Left renal cortex interstitium (tissue), 4 donors: ENCODE results near the gene WDCP. TPM values are rescaled to one million over a fixed set of nuclear protein-coding genes. Genes with fewer than 3 reads are reported as not detected.
"Not testable (repeated sequence)": the region's sequence is repeated elsewhere in the genome, so short reads cannot be mapped to it uniquely, and the experiment has no call there.

ENCODE experiments used
- DNase-seq, 4 donors: peaks; one replicate each; pipeline ENCODE4 v3.0.0-alpha.2; 2013; ENCODE audit warnings: low read depth in 4 of 4, low spot score in 2 of 4, missing footprints in 1 of 4
- polyA plus RNA-seq, 4 donors: library from polyadenylated mRNA; unstranded; fragments of 120-200 nt; gene quantifications; one replicate each; pipeline ENCODE4 v1.2.1, GENCODE V29; 2013; ENCODE audit not compliant: insufficient read length in 4 of 4

WDCP gene
- polyA plus RNA-seq, 4 donors: 14.4 to 15.8 (median 14.8) TPM

DNA sequence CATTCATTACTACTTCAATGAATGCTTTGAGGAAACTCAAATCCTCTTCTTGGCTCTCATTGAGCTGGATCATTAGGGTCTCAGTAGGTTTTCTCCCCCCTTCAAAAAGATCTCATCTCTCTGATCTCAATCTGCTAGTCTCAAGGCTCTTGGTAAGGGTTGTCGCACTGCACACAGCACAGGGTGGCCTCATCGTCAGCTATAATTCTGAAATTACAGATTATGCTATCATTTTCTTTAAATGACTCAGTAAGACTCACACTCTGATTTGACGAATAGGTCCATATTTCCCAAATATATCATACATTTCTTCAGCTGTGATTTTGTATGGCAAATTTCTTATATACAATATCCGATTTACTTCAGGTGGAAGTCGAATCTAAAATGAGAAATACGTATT, 26.6 kb upstream of the WDCP start:
- DNase-seq: no peak

DNA sequence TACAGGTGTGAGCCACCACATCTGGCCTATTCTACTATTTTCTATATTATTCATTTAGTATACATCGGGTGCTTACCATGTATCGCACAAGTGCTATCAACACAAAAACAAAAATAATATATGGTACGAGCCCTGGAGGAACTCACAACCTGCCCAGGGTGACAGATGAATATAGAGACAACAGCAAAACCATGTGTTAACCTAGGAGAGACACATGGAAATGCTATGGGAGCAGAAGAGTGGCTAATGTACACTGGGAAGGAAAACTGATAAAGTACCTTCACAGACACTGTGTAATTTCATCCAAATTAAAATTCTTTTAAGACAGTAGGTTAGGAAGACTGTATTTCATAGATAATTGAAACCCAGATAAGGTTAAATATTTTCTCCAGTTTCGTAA, 25.1 kb upstream of the WDCP start:
- no peak for DNase-seq

DNA sequence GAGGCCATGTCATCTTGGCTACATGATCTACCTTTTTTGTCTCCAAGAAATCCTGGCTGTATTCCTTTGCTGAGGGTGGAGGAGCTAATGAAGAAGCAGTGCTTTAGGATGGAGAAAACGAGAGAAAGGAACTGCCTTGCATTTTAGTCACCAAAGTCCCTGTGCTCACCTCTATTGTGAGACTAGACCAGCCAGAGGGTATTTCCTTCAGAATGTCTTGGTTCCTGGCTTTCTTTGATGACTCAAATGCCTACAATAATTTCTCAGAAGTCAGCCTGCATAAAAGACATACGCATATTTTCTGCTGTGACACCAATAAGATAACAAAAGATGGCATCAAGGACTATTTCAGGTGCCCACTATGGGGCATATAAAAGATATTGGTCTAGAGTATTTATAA, 18.1 kb upstream of the WDCP start:
- no peak for DNase-seq

DNA sequence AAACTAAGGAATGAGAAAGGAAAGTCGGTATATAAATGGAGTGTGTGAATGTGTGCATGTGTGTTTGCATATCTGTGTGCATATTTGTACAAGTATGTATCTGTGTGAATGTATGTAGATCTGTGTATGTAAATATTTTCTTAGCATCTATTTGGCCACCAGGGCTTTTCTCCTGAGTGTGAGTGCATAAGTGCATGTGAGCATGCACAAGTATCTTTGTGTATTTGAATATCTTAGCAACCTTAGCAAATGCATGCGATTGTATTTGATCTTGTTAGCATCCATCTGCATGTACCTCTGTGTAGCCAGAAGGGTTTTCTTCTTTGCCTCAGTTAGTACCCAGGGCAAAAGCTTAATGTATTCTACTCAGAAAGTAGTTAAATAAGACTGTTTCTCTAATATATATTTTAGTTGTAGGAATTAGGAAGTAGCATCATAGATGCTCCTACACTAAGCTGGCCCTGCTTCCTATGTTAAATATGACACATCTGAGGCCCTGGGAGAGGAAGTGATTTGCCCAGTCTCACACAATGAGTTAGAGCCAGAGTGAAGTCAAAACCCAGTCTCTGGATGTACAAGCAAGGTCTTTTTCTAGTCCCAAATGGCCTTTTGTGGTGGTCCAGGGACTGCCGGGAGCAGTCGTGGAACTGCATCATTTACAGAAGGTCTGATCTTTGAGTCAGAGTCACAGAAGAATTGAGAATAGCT, 11.5 kb upstream of the WDCP start:
- no peak for DNase-seq

DNA sequence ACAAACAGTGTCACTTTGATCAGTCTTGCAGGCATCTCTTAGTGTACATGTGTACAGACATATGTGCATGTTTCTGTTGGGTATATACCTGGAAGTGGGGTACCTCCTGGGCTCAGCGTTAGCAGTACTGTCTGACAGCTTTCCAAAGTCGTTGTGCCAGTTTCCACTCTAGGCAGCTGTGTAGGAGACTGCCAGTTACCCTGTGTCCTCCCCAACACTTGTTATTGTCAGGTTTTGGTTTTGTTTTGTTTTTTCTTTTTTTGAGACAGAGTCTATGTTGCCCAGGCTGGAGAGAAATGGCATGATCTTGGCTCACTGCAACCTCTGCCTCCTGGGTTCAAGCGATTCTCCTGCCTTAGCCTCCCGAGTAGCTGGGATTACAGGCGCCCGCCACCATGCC, 8.6 kb upstream of the WDCP start:
- no peak for DNase-seq

DNA sequence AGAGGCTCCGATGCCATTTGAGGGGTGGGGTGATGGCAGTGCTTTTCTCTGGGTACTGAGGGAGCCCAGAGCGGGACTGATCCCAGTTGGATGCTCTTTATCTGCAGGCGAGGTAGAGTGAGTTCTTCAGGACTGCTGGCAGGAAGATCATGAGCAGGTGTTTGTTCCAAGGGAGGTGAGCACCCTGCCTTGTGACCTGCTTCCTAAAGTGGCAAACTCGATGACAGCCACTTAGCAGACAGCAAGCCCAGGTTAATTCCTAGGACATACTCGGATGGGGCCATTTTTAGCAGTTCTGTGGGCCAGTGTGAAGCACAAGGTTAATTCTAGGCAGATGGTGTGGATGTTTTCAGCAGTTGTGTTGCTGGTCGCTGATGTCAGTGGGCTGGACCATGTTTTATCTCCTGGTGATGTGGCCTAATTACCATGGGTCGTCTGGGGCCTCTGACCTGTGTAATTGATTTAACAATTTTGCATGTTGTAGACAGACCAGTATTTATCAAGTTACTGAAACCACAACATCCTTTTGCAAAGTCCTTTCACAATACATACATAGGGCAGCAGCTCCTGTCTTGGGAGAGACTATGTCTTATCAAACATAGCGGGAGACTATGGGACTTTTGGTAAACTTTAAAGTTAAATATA, 7.3 kb upstream of the WDCP start:
- no peak for DNase-seq

DNA sequence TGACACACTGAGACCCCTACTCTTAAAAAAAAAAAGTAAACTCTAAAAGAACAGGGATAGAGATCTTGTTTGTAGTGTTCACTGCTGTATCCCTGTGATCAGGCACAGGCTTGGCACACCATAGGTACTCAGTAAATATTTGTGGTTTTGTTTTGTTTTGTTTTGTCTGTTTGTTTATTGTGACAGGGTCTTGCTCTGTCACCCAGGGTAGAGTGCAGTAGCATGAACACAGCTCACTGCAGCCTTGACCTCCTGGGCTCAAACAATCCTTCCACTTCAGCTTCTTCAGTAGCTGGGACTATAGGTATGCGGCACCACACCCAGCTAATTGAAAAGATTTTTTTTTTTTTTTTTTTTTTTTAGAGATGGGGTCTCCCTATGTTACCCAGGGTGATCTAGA, 5.8 kb upstream of the WDCP start:
- no peak for DNase-seq

DNA sequence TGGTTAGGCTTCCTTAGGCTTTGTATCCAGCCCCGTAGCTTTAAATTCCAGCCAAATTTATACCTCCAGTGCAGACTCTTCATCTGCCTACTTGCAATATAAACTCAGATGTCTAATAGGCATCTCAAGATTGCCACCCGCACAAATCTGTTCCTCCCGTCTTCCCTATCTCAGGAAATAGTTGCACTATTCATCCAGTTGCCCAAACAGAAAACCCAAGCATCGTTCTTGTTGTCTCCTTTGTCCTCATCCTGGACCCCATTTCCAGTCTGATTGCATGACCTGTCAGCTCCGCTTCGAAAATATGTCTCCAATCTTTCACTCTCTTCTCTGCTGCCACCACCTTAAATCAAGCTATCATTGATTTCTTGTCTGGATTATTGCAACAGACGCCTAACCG, 4.6 kb upstream of the WDCP start:
- DNase-seq: no peak

DNA sequence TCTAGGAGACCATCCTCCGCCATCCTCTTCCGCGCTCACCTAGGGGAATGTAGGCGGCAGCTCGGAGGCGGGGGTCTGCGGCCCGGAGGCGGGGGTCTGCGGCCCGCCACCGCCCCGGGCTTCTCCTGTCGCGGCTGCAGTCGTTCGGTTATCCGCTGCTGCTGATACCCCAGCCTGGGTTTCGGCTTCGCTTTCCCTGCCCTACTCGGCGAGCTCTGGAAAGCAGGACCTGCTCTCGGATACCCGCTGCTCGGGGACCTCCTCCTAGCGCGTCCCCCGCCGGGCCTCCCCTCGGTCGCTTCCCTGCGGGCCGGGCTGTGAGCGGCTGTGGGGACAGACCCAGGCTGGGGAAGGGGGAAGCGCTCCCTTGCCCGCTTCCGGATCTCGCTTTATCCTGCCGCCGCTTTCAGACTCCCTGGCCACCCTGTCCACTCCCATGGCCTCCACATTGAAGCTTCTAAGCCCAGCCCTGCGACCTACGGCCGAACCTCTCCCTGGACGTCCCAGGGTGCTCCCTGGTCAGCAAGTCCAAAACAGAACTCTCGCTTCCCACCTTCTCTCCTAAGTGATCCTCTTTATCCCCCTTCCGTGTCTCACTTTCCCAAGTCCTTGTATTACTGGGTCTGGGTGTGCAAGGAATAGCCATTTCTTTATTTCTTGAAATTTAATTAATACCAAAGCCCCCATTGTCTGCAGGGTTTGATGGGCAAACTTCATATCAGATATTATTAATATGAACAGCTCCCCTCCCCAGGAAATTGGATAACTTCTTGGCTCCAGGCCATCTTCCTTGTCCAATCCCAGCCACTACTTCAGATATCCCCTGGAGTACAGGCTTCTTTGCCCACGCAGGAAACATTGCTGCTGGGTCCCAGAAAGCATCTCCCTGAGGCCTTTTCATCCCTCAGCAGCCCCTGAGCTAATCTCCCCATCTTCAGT, 3.1 kb upstream of the WDCP start:
- DNase-seq: peak in 1 of 4 donors; percentile 10

DNA sequence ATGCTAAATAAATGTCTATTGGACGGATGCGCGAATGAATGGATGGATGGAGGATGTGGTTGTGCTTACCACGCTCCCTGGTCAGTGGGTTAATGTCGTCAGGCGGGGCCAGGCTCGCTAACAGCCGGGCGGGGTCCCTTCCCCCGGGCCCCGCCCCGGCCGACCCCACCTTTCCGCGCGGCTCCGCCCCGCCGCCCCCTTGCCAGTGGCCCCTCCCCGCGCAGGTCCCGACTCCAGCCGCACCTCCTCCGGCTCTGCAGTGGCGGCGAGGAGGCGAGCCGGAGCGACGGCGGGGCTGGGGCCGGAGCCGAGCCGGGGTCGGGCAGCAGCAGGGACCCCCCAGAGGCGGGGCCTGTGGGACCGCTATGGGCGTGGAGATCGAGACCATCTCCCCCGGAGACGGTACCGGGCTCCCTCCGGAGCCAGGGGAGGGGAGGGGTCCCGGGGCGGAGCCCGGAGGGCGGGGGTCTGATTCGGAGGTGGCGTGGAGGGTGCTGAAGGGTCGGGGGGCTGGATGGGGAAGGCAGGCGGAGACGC, 2.4 kb upstream of the WDCP start, which contains the start of gene FKBP1B:
Gene FKBP1B, plus strand, starts transcription at position 257 of the 537 bp plus-strand sequence. Its CDS starts 109 bp downstream, at position 366.
- DNase-seq: peak in 3 of 4 donors; percentile 20 to 47 (median 26)

DNA sequence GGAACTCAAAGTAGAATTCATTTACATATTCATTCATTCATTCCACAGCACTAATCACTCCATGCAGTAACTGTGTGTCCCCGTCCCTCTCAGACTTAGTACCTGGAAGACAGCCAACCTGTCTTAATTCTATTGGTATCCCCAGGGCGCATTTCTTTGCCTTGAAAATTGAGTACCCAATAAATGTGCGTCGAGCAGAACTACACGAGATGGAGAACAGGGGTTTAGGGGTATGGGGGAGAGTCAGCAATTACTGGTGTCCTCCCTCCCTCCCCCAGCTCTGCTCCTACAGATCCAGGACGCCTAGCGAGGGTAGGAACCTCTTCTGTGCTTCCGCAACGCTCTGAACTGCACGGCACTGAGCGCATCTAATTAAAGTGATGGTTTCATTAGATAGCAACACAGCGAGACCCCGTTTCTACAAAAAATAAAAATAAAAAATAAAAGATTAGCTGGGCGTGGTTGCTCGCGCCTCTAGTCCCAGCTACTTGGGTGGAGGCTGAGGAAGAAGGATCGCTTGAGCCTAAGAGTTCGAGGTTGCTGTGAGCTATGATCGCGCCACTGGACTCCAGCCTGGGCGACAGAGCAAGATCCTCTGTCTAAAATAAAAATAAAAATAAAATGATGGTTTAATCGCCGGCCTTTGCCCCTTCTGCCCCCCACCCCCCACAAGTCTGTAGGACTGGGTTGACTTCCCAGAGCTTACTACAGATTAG, 1.7 kb upstream of the WDCP start:
- no peak for DNase-seq

DNA sequence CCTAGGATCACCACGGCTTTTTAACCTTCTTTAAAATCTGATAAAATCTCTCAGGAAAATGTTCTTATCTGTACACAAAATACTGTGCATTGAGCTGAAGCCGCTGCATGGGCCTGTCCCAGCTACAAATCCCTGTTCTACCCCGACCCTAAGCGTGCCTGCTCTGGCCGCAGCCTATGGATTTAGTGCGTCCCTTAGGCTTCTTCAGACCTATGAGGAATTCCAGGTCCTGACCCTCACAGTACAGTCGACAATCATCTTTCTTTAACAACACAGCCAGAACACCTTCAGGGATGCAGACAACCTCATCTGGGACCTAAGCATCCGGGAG, 477 bp upstream of the WDCP start:
- DNase-seq: no peak

DNA sequence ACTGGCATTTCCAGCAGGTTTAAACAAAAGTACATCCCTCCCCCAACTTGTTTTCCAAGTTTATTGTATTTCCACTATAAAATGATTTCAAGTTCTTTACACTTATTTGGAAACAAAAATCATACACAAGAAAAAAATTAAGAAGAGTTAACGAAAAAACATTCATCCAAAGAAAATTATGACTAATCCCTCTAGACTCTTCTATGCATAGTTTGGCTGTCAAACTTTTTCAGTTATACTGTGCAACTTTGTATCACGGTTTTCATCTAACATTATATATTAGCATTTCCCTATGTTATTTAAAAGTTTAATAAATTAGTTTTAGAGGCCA, 627 bp downstream of the WDCP start:
- DNase-seq: no peak

DNA sequence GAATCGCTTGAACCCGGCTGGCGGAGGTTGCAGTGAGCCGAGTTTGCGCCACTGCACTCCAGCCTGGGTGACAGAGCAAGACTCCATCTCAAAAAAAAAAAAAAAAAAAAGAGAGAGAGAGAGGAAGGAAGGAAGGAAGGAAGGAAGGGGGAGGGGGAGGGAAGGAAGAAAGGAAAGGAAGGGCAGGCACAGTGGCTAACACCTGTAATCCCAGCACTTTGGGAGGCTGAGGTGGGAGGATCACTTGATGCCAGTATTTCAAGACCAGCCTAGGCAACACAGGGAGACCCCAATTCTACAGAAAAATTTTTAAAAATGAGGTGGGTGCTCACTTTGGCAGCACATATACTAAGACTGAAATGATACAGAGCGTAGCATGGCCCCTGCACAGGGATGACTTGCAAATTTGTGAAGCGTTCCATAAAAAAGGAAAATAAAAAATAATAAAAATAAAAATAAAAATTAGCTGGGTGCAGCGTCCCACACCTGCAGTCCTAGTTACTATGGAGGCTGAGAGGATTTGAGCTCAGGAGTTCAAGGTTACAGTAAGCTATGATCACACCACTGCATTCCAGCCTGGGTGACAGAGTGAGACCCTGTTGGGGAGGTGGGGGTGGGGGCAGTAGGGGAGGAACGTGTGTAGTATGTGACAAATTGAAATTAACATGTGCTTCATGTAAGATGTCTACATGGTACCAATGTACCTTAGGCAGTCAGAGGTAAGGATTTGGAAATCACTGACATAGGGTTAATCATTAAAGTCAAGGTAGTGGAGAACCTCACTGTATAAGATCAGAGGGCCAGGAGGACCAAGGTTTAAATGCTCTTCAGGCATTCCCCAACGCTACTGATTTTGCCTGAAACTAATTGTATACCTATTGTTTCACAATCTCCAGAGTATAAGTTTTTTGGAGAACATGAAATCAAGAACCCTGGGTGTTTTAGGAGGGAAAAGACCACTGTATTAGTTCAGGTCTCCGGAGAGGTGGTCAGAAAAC, 1.4 kb downstream of the WDCP start:
- DNase-seq: no peak

DNA sequence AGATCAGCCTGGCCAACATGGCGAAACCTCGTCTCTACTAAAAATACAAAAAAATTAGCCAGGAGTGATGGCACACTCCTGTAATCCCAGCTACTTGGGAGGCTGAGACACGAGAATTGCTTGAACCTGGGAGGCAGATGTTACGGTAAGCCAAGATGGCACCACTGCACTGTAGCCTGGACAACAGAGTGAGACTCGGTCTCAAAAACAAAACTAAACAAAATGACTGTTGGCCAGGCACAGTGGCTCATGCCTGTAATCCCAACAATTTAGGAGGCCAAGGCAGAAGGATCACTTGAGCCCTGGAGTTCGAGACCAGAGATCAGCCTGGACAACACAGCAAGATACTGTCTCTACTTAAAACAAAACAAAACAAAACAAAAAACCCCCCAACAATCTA, 4.1 kb downstream of the WDCP start:
- not testable (repeated sequence) for DNase-seq

DNA sequence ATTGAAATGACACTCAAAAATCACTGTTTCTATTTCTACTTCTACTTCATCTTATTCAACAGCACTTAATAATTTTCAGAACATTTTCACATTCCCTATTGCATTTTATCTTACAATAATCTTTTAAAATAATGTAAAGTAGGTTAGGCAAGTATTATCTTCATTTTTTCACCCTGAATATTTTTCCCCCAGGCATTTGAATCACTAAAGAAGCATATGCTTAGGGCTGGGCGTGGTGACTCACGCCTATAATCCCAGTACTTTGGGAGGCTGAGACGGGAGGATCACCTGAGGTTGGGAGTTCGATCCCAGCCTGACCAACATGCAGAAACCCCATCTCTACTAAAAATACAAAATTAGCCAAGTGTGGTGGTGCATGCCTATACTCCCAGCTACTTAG, 6.7 kb downstream of the WDCP start:
- DNase-seq: no peak

DNA sequence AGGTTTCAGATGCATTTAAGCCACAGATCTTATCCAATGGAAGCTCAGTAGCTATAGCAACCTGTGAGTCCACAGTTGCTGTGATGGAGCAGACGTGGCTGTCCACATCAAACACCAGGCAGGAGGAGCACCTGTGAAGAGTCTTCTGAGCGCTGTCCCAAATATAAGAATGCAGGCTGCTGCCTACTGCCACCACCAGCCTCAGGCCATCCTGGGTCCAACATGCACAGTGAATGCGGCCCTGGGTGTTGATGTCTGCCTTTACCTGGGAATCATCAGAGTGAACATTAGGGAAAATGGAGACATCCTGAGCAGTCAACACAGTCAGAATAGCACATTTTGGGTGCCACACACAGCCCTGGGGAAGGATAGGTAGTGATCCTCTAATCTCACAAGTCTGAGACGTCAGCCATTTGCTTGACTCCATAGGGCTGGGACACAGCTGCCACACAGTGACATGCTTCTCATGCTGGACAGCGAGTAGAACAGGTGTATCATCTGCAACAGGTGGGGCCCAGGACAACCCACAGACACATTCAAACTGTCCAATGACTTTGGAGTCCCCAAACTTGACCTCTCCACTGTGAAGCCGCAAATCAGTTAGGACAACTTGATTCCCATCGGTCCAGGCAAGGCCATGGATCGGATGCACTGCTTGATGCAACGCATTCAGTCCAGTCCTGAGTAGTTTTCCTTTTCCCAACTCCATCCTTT, 8.2 kb downstream of the WDCP start:
- no peak for DNase-seq

DNA sequence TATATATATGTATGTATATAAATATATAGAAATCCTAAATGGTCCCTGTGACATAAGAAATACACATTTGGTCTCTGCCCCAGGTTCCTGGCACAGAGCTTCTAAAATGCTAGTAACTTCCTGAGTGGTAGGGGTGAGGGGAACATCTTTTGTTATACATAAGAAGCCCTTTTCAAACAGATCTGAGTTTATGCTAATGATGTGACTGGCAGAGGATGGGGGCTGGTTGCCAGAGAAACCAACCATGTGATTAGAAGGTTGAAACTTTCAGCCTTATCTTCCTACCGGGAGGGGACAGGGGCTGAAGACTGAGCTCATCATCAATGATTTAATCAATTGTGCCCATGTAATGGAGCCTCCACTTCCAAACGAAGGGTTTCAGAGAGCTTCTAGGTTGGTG, 21.0 kb downstream of the WDCP start:
- DNase-seq: no peak
